K562 (cell line): ENCODE data around the gene HEPHL1. TPM values are rescaled to one million over a fixed set of nuclear protein-coding genes. Genes with fewer than 3 reads are reported as not detected.

Experiments used
- ATAC-seq: fragments of 200-7000 bp; cut with Tn5 transposase; 3 replicates; pipeline ENCODE4 v1.9.1; 2020; ENCODE audit warnings: moderate library complexity
- BruUV-seq: library from RNA; stranded (reverse); fragments of 400-500 nt; replicated peaks from 2 replicates; lab custom pipeline; 2021; lab: Mats Ljungman, UMichigan
- CTCF ChIA-PET: fragments of 300-600 bp; formaldehyde crosslinking; extraction: SDS; loops from one replicate; lab custom pipeline; 2021; ENCODE audit warnings: low intra/inter-chr PET ratio; lab: Yijun Ruan, JAX
- POLR2A ChIA-PET: fragments of 300-600, 350-650 bp; sonication (Branson Sonifier 250); formaldehyde crosslinking; extraction: SDS; loops from one replicate; lab custom pipeline; 2021; ENCODE audit warnings: antibody characterized with exemption, inconsistent platforms; lab: Yijun Ruan, JAX
- DNase-seq, 4 experiments: peaks; one replicate each; pipeline versions ENCODE4 v3.0.0 to v3.0.0-alpha.2; 2011 to 2018; ENCODE audit warnings: low spot score in 3 of 4, mixed read lengths in 3 of 4; ENCODE audit errors: extremely low read depth in 1 of 4
- FAIRE-seq: peaks from 2 replicates; lab custom pipeline; 2011; peaks lifted over from hg19 to GRCh38; lab: Jason Lieb, UNC
- H2AFZ ChIP-seq: 2 replicates; pipeline ENCODE4 v1.6.0; 2011; ENCODE audit warnings: low read depth, low read length, control low read depth, inconsistent platforms
- H3K27ac ChIP-seq: fragments of 200-600 bp; 3 replicates; pipeline ENCODE4 v1.8.0; 2011; ENCODE audit warnings: low read depth, mild to moderate bottlenecking, control low read depth, inconsistent platforms, low read length, moderate library complexity, mixed read lengths; ENCODE audit errors: extremely low read depth
- H3K27me3 ChIP-seq, 2 experiments: fragments of 300-600 bp in 1 of 2; 2 replicates in 1 of 2; 3 replicates in 1 of 2; pipeline versions ENCODE4 v1.6.0 to v1.8.0; 2011; ENCODE audit warnings: inconsistent platforms in 2 of 2, low read length in 2 of 2, mild to moderate bottlenecking in 1 of 2, mixed read lengths in 1 of 2, moderate library complexity in 1 of 2; ENCODE audit not compliant: control insufficient read depth in 2 of 2, insufficient read depth in 2 of 2
- H3K36me3 ChIP-seq: fragments of 300-600 bp; 3 replicates; pipeline ENCODE4 v1.8.0; 2011; ENCODE audit warnings: mild to moderate bottlenecking, low read length, inconsistent platforms; ENCODE audit not compliant: control insufficient read depth, insufficient read depth
- H3K4me1 ChIP-seq, 2 experiments: fragments of 200-600 bp in 1 of 2; replicated peaks in 1 of 2; 2 replicates in 1 of 2; 3 replicates in 1 of 2; pipeline versions ENCODE4 v1.5.1 to v1.8.0; 2011; ENCODE audit warnings: inconsistent platforms in 2 of 2, low read length in 2 of 2, mild to moderate bottlenecking in 1 of 2, mixed read lengths in 1 of 2, moderate library complexity in 1 of 2; ENCODE audit not compliant: control insufficient read depth in 2 of 2, insufficient read depth in 2 of 2
- H3K4me2 ChIP-seq: 2 replicates; pipeline ENCODE4 v1.6.1; 2011; ENCODE audit warnings: low read length, control low read depth, inconsistent platforms, mixed read lengths; ENCODE audit not compliant: insufficient read depth
- H3K4me3 ChIP-seq: fragments of 200-600 bp; sonication (generic), shearing (Covaris generic); 2 replicates; pipeline ENCODE4 v1.5.1; 2016; ENCODE audit warnings: control low read depth, inconsistent platforms
- H3K79me2 ChIP-seq: fragments of 200-600 bp; 3 replicates; pipeline ENCODE4 v1.8.0; 2011; ENCODE audit warnings: low read length, inconsistent platforms; ENCODE audit not compliant: control insufficient read depth, insufficient read depth
- H3K9ac ChIP-seq, 2 experiments: 2 replicates each; pipeline versions ENCODE4 v1.6.0 to v1.6.1; 2011; ENCODE audit warnings: low read depth in 2 of 2, low read length in 2 of 2, control low read depth in 1 of 2, inconsistent platforms in 1 of 2, mild to moderate bottlenecking in 1 of 2, mixed read lengths in 1 of 2; ENCODE audit not compliant: insufficient read depth in 1 of 2
- H3K9me1 ChIP-seq: one replicate; pipeline ENCODE4 v1.6.0; 2011; ENCODE audit warnings: inconsistent platforms, mild to moderate bottlenecking, low read length, moderate library complexity; ENCODE audit not compliant: control insufficient read depth, insufficient read depth
- H3K9me3 ChIP-seq: replicated peaks from 2 replicates; pipeline ENCODE4 v1.5.1; 2011; ENCODE audit warnings: low read depth, low read length, inconsistent platforms; ENCODE audit not compliant: control insufficient read depth, insufficient read depth
- H4K20me1 ChIP-seq: replicated peaks from 2 replicates; pipeline ENCODE4 v1.6.1; 2011; ENCODE audit warnings: low read length, inconsistent platforms, mixed read lengths; ENCODE audit not compliant: control insufficient read depth, insufficient read depth
- CTBP1 ChIP-seq: fragments of 450-650 bp; IDR thresholded peaks from 2 replicates; pipeline ENCODE4 v1.6.1; 2016; ENCODE audit warnings: borderline replicate concordance
- E2F3 ChIP-seq: fragments of 250-450 bp; sonication (Bioruptor Pico); IDR thresholded peaks from 2 replicates; pipeline ENCODE4 v1.4.0; 2020; ENCODE audit warnings: mild to moderate bottlenecking
- GTF3C2 ChIP-seq: IDR thresholded peaks from 3 replicates; pipeline ENCODE4 v1.6.1; 2011; ENCODE audit warnings: borderline replicate concordance, mild to moderate bottlenecking, moderate library complexity; ENCODE audit not compliant: insufficient read length; ENCODE audit errors: extremely low read depth
- KLF6 ChIP-seq: fragments of 250-450 bp; sonication (Bioruptor Pico); IDR thresholded peaks from 2 replicates; pipeline ENCODE4 v1.4.0; 2020; ENCODE audit warnings: mild to moderate bottlenecking, moderate library complexity, borderline replicate concordance
- MYNN ChIP-seq, 2 experiments: sonication (generic); formaldehyde crosslinking in 1 of 2; IDR thresholded peaks; 2 replicates each; pipeline versions ENCODE4 v1.5.0 to v1.6.1; 2016 to 2020; ENCODE audit warnings: antibody characterized with exemption in 1 of 2, missing genetic modification reagents in 1 of 2
- NRF1 ChIP-seq, 2 experiments: fragments of 450-650 bp; IDR thresholded peaks in 1 of 2; conservative IDR thresholded peaks in 1 of 2; 2 replicates each; pipeline ENCODE4 v1.6.1; 2014; ENCODE audit warnings: mild to moderate bottlenecking in 2 of 2
- XRCC5 ChIP-seq: fragments of 200-400 bp; formaldehyde crosslinking; IDR thresholded peaks from 2 replicates; pipeline ENCODE4 v1.6.1; 2017; ENCODE audit warnings: low read depth, mild to moderate bottlenecking, low read length
- WGBS: fragments of 100-300 bp; shearing (Covaris generic); methylation state at CpG from one replicate; pipeline ENCODE4 v1.1.6; 2016; ENCODE audit warnings: low coverage, mixed read lengths; ENCODE audit not compliant: insufficient coverage; ENCODE audit errors: missing lambda C conversion rate; 5-methylcytosine and 5-hydroxymethylcytosine counted together
- in situ Hi-C: fragments of 300-500 bp; cut with MboI; formaldehyde crosslinking; loops from 4 replicates; pipeline ENCODE4 v1.15.0; 2018; ENCODE audit warnings: inconsistent platforms, mixed read lengths
- intact Hi-C: fragments of 100-400 bp; cut with micrococcal nuclease; formaldehyde crosslinking; loops from 2 replicates; pipeline ENCODE4 v1.14.2; 2022
- polyA plus RNA-seq, 8 experiments: library from polyadenylated mRNA; depleted of rRNA in 4 of 8; stranded (reverse) in 5 of 8; unstranded in 3 of 8; fragments of >200 nt; fragmentation: Nextera tagmentation in 2 of 8; fragmentation: Illumina TruSeq in 1 of 8; extraction: Ambion mirVana in 2 of 8; extraction: Trizol in 1 of 8; gene quantifications; 2 replicates each; pipeline versions ENCODE4 v1.2.1 to v1.2.3, GENCODE V29; 2011 to 2014; ENCODE audit warnings: inconsistent platforms in 1 of 8, missing spikeins in 1 of 8
- total RNA-seq, 7 experiments: library from RNA; depleted of rRNA in 6 of 7; stranded (reverse); fragments of >200 nt in 6 of 7; fragmentation: Illumina TruSeq in 2 of 7; extraction: Trizol in 2 of 7; gene quantifications; 2 replicates each; pipeline versions ENCODE4 v1.2.1 to v1.2.3, GENCODE V29; 2011 to 2021; ENCODE audit warnings: low replicate concordance in 1 of 7

Gene HEPHL1
- total and polyA plus RNA-seq, 9 of the 15 experiments (the other 6 are each of a cell fraction or from before 2014, with no cell fraction given): 0.01 TPM; not detected in 8

DNA sequence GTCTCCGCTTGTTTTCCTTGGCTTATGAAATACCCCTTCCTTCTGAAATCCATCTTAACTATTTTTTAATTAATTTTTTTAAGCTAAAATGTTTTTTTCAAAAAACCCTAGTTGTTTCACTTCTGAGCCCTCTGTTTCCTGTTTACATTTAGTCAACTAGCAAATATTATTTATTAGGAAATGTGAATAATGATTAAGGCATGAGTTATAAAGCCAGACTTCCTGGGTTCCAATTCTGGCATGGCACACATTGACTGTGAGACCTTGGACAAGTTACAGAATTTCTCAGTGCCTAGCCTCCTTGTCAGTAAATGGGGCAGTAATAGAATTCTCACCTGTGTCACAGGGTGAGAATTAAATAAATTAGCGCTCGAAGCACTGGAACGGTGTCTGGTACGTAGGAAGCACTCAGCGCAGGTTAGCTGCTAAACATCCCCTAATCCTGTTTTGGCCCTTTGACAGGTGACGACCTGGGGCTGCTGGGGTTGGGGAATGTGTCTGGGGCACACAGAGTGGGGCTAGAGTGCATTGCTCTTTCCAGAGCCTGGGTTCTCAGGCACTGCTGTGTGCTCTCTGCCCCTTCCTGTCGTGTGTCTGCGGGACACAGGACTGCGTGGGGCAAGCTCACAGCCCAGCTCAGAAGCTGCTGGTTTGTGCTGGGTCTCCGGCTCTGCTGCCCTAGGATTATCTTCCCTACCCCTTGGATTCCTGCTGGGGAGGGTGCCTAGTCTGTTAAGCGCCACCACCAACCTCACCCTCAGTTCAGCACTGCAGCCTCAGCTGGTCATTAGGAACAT is 120.6 kb downstream of the HEPHL1 start:
- ChIA-PET CTCF (no interaction called here), POLR2A (interaction anchor here (1.0 to 1.7 kb wide), 5 partner anchors 10 to 400 kb away, joined by 3 to 8 read pairs (median 4); partner anchors contain the start of genes C11orf54, PANX1 and TAF1D)
- Histone ChIP-seq H2AFZ (peak overlapping the region; percentile 54), H3K9ac (peak overlapping the region; percentile 39 to 89), H3K36me3 (no peaks in the 10 kb centered on the region), H3K4me1 (peaks cover 15 to 30% of the 10 kb centered on the region in 2 experiments), H3K4me2 (peak overlapping the region; percentile 87), H3K79me2 (peaks cover 88% of the 10 kb centered on the region), H4K20me1 (no peaks in the 10 kb centered on the region), H3K27ac (peak overlapping the region; percentile 76), H3K4me3 (no peak overlapping the region), H3K9me3 (no peaks in the 10 kb centered on the region), H3K27me3 (no peaks in the 10 kb centered on the region), H3K9me1 (no peaks in the 10 kb centered on the region)
- TF ChIP-seq KLF6 (CRISPR knock-in tag): no peak
- TF ChIP-seq E2F3: 0 out of 2 replicates have a peak, but pooled peaks have one; percentile 7
- peak in 1 of 2 experiments; percentile 13; a peak in 2 of 4 replicates for TF ChIP-seq NRF1 (conservative IDR thresholded peaks at IDR 0.05 in 1 of 2, IDR thresholded peaks at IDR 0.05 in 1 of 2)
- TF ChIP-seq CTBP1: peak; percentile 10; the same call in 1 of the 2 replicates
- TF ChIP-seq XRCC5: 0 out of 2 replicates have a peak, but pooled peaks have one; percentile 57
- no peak for TF ChIP-seq GTF3C2
- TF ChIP-seq MYNN (IDR thresholded peaks at IDR 0.05): 0 out of 2 replicates have a peak, but pooled peaks have one; percentile 19
- TF ChIP-seq MYNN (CRISPR knock-in tag; IDR thresholded peaks at IDR 0.05): no peak
- ATAC-seq: peak; percentile 80
- DNase-seq: no peak
- in situ Hi-C loops (no loop called here), intact Hi-C loops (no loop called here)
- FAIRE-seq: no peak
- no TSS peak for BruUV-seq
- 41% methylated on average over 12 of the region's 12 CpGs for WGBS
